ENCODE measurements around the gene NUDC.
A peak's percentile ranks its signal among the peaks of the same experiment; 100 is the strongest.
"Not testable (repeated sequence)": the region's sequence is repeated elsewhere in the genome, so short reads cannot be mapped to it uniquely, and the experiment has no call there.

NUDC gene

DNA sequence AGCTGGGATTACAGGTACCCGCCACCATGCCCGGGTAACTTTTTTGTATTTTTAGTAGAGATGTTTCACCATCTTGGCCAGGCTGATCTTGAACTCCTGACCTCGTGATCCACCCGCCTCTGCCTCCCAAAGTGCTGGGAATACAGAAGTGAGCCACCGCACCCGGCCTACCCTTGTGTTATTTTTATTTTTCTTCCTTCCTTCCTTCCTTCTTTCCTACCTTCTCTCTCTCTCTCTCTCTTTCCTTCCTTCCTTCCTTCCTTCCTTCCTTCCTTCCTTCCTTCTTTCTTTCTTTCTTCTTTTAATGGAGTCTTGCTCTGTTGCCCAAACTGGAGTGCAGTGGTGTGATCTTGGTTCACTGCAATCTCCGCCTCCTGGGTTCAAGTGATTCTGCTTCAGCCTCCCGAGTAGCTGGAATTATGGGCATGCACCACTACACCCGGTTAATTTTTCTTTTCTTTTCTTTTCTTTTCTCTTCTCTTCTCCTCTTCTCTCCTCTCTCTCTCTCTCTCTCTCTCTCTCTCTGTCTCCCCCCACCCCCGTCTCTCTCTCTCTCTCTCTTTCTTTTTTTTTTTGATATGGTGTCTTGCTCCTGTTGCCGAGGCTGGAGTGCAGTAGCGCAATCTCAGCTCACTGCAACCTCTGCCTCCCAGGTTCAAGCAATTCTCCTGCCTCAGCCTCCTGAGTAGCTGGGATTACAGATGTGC is 68.0 kb downstream of the NUDC start:
- DNase-seq (ENCODE audit: low spot score): not testable (repeated sequence)

DNA sequence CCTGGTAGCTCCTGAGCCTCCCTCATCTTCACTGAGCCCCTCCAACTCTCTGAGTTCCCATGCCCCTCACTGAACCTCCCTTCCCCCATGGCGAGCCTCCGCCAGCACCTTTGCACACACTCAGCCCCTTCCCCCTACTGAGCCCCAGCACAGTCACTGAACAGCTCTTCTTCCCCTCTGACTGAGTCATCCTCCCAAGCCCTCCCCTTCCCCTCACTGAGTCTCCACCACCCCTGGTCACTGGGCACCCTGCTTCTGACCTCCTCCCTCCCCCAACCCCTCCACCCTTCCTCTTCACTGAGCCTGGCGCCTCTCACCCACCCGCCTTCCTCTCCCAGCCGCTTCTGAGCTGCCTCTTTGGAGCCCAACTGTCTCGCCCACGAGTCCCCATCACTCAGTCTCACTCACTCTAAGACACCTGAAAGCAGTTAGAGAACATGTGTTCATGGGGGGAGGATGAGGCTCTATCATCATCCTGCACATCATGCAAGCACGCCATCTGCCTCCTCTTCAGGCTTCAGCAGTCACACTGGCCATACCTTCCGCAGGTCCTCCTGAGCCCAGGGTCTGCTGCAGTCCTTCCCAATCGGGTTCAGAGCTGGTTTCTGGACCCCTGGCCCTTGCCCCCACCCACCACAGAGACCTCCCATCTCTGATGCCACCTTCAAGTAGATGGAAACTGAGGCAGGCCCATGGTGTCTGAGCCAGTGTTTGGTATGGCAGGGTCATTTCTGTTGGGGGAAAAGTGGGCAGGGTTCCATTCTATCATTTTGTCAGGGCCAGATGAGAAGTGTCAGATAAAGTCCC is 70.0 kb downstream of the NUDC start:
- DNase-seq (ENCODE audit: low spot score): no peak

DNA sequence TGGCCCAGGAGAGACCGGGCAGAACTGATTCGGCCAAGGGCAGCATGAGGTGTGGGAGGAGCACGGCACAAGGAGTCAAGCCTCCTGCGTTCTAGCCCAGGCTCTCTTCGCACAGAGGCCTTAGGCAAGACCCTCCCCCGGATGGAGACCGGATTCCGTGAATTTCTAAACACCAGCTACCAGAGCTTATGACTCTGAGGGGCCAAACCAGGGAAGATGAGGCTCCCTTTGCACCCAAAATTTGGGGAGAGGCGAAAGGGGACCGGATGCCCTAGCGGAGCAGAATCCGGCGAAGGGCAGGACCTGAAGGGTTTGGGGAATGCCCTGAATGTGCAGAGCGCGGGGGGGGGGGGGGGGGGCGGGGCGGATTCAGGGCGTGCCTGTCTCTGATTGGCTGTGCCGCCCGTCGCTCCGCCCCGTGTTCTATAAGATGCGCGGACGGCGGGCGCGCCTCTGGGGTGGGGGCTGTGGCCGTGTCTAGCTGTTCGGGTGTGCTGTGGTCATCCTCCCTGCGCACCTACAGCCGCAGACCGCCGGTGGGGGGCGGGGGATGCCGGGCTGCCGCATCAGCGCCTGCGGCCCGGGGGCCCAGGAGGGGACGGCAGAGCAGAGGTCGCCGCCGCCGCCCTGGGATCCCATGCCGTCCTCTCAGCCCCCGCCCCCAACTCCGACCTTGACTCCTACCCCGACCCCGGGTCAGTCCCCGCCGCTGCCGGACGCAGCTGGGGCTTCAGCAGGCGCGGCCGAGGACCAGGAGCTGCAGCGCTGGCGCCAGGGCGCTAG is 71.9 kb downstream of the NUDC start, which contains the start of gene TRNP1:
Gene TRNP1 (plus strand): TSS at position 456 of the 783 bp plus-strand sequence. CDS start 95 bp downstream, at position 551.
- peak; percentile 95 for DNase-seq (ENCODE audit: low spot score)

- DNase-seq (ENCODE audit: low spot score): no peak
Measured at GRCh38 chr1:26994020-26994786, 72.7 kb downstream of the NUDC start.

DNA sequence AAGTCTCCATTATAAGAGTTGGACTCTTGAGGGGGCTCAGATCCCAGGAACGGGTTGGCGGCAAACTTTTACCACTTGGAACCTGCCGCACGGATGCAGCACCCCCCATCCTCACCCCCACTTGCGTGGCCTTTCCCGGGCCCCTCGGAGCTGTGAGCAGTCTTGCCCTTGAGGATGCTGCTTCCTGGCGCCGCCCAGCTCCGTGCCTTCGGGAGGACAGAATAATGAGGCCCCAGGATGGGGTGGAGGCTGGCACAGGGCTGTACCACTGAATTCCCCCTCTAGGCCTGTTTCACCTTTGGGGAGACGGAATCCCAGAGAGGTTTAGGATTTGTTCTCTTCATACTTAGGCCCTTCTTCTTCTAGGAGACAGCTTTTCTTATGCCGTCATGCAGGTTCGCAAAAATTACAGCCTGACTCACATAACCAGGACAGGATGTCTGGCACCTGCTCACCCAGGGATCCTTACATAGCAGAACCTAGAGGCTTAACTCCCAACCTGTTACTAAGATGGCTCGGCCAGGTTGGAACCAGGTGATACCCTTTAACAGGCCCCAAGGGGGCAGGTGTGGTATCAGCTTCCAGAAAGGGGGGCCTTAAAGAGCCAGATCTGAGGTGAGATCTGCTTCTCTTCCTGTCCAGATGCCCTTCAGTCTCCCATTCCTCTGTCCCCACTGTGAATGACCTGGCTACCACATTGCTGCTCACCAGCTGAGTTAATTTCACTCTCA is 73.4 kb downstream of the NUDC start:
- no peak for DNase-seq (ENCODE audit: low spot score)

DNA sequence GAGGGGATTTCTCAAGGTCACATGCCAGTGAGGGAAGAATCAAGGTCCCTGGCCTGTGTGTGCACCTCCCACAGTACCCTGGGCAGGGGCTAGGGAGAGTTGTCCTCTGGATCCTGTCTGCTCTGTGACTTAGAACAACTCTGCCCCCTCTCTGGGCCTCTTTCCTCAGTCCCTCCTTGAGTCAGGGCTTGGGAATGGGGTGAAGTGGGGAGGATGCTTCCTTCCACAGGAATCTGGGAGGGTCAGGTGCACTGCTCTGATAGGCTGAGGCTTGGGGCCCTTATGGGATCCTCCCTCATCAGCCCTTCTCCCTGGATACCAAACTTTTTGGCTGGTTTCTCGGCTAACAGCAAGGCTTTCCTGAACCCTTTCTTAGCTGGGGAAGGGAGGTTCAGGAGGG is 74.5 kb downstream of the NUDC start:
- DNase-seq (ENCODE audit: low spot score): no peak

Data from HuH-7 (cell line).